ENCODE data around the gene CBX4.

- TF ChIP-seq TAF1 (IDR thresholded peaks at IDR 0.05; ENCODE audit: borderline replicate concordance, insufficient read depth, low read length) (no peak), POLR2AphosphoS5 (IDR thresholded peaks at IDR 0.05; ENCODE audit: low read depth, low read length) (no peak), REST (IDR thresholded peaks at IDR 0.05; ENCODE audit: insufficient read depth in 1 of 2, low read depth in 2 of 2, low read length in 2 of 2) (no peak), SIN3A (IDR thresholded peaks at IDR 0.05; ENCODE audit: borderline replicate concordance, insufficient read depth, low read length) (no peak)
Measured at GRCh38 chr17:79831265-79832217, 7.7 kb downstream of the CBX4 start.
